ENCODE data around the gene MYO10.

MYO10 gene

DNA sequence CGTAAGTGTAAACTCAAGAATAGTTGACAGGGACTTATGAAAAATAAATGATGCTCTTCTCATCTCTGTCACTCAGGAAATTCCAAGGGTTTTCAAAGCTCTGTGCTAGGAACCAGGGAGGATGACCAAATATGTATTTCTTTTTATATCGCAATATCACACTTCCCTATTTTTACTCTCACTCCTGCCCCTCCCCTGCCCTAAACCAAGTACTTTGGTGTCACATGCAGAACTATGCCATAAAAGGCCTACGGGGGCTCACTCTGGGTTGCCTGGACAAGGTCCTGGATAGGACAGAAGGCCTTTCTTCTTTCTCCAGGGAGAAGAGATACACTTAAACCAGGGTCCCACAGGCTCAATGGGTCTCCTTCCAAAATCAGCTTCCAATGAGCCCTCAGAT is 311.0 kb downstream of the MYO10 start:
- DNase-seq, result no peak

DNA sequence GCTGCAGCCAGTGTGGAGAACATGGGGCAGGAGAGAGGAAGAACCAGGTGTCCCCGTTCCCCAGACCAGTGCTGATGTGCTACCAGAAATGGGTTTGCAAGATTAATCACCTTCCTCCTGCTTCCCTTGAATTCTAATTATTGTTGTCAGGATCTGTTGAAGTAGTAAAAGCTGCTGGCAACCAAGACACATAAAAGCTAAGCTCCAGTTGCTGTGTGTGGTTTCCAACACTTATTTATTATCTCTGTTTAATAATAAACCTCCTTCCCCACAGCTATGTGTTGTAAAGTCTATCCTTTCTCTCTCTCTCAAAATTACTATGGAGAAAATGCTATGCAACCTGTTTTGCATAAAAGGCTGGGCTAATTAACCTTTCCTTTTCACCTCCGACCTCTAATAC is 317.0 kb downstream of the MYO10 start:
- DNase-seq, result no peak

DNA sequence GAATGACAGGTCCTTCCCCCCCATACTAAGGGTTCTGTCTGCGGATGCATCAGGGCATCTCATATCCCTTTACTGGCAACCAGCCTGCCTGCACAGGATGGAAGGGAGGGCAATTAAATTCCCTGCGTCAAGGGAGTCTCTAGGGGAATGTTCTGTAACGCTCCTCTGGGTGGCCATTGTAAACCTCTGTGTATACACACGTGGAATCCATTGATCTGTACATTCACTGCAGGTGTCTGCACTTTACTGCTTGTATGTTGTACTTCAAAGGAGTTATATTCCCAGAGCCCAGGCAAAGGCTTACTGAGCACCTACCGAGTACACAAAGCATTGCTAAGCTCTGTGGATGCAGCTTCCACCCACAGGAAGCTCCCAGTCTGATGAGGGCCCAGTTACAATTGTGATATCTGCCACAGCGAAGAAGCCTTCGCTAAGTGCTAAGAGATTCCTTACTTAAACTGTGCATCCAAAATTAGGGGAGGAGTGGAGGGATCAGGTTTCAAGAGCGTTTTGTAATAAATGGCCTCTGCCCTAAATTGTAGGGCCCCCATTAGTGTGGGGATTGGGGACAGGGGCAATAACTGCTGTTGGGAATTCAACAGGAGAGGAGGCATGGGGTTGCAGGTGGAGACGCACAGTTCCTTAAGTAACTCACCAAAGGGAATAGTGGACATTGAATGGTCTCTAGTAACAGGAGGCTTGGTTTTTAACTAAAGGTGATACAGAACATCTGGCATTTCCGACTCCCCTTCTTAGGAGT is 317.8 kb downstream of the MYO10 start:
- no peak for DNase-seq

DNA sequence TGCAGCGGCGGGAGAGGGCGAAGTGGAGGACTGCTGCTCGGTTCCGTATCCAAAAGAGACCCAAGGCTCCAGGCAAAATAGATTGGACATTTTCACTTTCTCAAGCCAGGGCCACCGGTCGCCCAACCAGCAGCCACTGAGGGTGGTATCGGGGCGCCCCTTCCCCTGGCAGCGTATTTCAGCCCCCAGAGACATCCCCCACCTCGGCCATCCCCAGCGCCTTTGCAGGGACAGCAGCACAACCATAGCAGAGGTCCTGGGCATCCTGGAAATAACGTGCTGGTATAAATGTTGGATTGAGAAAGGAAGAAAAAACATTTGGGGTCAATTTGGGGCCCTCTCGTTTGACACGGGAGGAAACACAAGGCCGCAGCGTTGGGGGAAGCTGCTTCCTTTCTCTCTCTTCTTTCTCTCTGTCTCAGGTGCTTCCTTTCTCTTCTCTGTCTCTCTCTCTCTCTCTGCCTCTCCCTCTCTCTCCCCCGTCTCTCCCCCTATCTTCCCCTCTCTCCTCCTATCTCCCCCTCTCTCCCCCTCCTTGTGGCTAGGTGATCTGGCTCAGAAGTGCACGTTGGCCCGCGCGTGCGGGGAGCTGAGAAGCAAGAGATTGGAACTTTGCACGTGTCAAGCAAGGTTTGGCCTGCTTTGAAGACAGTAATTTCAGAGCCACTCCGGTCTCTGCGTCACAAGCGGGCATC is 318.7 kb downstream of the MYO10 start:
- peak in 11 of 51 donors; percentile 8 to 49 (median 27) for DNase-seq

DNA sequence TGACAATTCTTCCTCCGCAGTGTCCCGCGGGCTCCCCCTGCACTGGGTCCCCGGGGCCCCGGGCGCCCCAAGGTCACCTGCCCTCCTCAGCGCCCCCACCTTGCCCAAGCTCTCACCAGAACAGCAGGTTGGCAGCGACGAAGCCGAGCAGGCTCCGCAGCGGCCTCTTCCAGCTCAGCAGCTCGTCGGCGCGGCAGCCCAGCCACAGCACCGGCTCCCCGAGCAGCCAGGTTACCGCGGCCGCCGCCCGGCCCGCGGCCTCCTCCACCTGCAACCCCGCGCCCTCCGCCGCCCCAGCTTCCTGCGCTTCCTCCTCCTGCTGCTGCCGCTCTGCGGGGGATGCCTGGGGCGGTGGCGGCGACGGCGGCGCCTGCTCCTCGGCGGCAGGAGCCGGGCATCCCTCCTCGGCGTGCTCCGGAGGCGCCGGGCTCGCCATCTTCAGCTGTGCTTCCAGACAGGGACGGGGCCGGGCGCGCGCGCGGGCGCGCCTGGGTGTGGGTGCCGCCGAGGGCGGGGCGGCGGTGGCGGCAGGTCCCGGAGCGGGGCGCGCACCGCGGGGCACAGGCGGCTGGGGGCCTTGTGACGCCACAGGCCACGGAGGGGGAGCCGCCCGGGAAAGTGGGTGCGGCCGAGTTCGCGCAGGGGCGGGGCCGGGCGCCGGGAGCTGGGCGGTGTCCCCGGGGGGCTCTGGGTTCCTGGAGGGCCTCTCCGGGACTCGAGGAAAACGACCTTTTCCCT is 319.4 kb downstream of the MYO10 start, which contains the start of gene RETREG1:
Gene RETREG1 (minus strand): TSS at position 462 of the 738 bp plus-strand sequence. CDS start 26 bp downstream, at position 436.
- peak in 48 of 51 donors; percentile 22 to 88 (median 58) for DNase-seq

DNA sequence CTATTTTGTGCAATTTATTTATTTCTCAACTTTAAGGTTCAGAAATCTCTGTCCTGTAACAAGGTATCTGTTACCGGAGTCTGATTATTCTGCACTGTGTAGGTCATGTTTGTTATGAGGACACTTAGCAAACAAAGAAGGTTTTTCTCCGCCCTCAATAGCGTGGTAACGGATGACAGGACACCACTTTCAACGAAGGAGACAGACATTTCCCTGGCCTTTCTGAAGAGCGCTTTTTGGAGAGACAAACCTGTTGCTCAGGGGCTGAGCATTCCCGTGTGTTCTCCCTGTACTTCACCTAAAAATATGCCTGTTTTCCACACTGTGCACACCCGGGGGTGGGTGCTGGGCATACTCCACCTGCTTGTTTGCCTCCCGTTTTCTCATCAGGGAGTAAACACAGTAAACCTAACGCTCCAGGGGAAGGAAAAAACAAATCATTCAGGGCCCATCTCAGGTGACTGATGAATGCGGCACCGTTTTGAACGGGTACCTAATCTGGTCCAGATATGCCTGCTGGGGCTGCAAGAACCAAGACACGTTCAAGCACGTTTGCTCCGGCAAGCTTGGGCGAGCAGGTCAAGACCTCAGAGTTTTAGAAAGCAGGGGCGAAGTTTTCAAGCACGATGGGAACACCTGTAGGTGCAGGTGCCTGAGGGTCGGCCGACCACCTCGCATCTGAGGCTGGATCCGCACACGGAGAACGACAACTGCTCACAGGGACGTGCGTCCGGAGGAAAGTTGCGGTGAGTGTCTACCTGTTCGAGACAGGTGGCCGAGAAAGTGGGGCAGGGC is 320.1 kb downstream of the MYO10 start:
- peak in 3 of 51 donors; percentile 18 to 54 (median 29) for DNase-seq

DNA sequence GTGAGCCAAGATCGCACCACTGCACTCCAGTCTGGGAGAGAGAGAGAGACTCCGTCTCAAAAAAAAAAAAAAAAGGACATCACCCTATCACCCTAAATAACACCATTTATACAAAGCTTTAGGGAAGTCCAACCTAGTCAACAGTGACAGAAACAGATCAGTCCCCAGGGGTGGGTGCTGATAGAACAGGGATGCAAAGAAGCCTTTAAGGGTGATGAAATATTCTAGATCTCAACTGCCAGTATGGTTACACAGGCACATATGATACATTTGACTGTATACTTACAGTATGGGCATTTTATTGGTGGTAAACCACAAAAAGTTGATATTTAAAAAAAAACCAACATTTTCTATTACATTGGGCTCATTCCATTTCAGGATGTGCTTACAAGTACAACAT is 324.1 kb downstream of the MYO10 start:
- no peak for DNase-seq

Data from hypothalamus (tissue), 51 donors.